DND-41 (cell line): ENCODE results near the gene TTC39B.

ENCODE experiments used
- EZH2 ChIP-seq: IDR thresholded peaks from 3 replicates; pipeline ENCODE4 v1.6.1; 2012; ENCODE audit warnings: borderline replicate concordance, low read depth, mild to moderate bottlenecking, moderate library complexity, low read length, inconsistent platforms; ENCODE audit not compliant: severe bottlenecking
- TF ChIP-seq, protein P1 (sequence below): IDR thresholded peaks from 2 replicates; pipeline ENCODE4 v1.5.1; 2012; ENCODE audit warnings: borderline replicate concordance, low read length, moderate library complexity, mild to moderate bottlenecking; ENCODE audit not compliant: poor library complexity, severe bottlenecking; ENCODE audit errors: extremely low read depth

DNA sequence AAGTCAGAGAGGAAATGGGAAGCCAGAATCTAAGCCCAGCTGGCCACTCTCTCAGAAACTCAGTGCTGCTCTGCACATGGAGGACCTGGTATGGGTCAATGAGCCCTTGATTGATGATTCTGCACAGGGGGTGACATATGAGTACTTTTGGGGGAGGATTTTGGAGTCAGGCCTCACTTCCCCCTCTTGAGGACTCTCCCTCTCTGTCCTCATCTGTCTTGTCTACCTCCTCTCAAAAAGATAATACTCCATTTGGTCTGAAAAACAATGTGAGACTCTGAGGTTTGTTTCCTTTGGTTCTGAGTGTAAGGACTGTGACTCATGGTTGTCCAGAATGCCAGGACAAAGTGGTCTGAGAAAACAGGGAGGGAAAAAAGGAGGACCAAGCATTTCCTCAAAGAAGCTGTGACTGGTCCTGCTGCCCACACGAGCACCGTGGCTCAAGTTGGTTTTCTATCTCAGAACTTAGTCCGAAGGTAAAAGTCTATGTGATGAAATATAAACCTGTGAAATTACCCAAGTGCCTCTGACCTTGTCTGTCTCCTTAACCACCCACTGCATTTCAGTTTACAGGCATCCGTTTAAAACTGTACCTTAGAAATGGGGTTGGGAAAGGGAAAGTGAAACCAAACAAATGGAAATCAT is 11.1 kb downstream of the TTC39B start:
- TF ChIP-seq, protein P1, sequence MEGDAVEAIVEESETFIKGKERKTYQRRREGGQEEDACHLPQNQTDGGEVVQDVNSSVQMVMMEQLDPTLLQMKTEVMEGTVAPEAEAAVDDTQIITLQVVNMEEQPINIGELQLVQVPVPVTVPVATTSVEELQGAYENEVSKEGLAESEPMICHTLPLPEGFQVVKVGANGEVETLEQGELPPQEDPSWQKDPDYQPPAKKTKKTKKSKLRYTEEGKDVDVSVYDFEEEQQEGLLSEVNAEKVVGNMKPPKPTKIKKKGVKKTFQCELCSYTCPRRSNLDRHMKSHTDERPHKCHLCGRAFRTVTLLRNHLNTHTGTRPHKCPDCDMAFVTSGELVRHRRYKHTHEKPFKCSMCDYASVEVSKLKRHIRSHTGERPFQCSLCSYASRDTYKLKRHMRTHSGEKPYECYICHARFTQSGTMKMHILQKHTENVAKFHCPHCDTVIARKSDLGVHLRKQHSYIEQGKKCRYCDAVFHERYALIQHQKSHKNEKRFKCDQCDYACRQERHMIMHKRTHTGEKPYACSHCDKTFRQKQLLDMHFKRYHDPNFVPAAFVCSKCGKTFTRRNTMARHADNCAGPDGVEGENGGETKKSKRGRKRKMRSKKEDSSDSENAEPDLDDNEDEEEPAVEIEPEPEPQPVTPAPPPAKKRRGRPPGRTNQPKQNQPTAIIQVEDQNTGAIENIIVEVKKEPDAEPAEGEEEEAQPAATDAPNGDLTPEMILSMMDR, result no peak
- no peak for TF ChIP-seq EZH2
